HG03108 (cell line): ENCODE measurements around the gene NRBF2.
"Not testable (repeated sequence)": the region's sequence is repeated elsewhere in the genome, so short reads cannot be mapped to it uniquely, and the experiment has no call there.

Experiments used
- ATAC-seq: cut with Tn5 transposase; IDR thresholded peaks from one replicate; pipeline ENCODE4 v1.9.1; 2021; ENCODE audit warnings: moderate library complexity; ENCODE audit not compliant: unreplicated experiment

The NRBF2 gene

GRCh38 chr10:63116452-63117072 is 16.6 kb upstream of the NRBF2 start:
- ATAC-seq = no peak

DNA sequence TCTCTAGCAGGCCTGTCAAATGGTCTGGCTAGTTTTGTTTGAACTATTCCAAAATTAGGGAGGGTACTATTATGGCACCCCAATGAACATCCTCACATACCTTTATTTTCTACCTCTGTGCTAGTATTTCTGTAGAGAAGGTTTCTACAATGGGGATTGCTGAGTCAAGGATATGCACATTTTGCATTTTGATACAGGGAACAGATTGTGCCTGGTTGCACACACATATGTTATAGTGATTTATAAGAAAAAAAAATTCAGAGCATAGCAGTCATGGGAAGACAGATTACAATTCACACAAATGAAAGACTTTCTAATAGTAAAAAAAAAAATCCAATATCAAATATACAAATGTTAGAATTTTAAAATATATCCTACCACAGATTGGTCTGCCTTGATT is 14.1 kb upstream of the NRBF2 start:
- no peak for ATAC-seq

- ATAC-seq = no peak
Observed at GRCh38 chr10:63120554-63120953, 12.6 kb upstream of the NRBF2 start.

- no peak for ATAC-seq
Observed at GRCh38 chr10:63123727-63124362, 9.3 kb upstream of the NRBF2 start.

- no peak for ATAC-seq
Observed at GRCh38 chr10:63125459-63125858, 7.7 kb upstream of the NRBF2 start.

GRCh38 chr10:63128443-63128842 is 4.7 kb upstream of the NRBF2 start:
- ATAC-seq = no peak

DNA sequence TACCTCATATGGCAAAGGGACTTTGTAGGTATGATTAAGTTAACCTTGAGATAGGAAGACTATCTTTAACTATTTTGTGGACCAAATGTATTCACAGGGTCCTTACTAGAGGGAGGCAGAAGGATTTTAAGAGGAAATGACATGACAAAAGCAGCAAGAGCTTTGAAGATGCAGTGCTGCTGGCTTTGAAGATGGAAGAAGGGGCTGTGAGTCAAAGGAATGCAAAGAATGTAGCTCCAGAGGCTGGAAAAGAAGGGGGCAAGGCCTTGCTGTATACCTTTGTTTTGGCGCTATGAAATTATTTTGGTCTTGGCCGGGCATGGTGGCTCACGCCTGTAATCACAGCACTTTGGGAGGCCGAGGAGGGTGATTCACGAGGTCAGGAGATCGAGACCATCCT is 3.2 kb upstream of the NRBF2 start:
- no peak for ATAC-seq

DNA sequence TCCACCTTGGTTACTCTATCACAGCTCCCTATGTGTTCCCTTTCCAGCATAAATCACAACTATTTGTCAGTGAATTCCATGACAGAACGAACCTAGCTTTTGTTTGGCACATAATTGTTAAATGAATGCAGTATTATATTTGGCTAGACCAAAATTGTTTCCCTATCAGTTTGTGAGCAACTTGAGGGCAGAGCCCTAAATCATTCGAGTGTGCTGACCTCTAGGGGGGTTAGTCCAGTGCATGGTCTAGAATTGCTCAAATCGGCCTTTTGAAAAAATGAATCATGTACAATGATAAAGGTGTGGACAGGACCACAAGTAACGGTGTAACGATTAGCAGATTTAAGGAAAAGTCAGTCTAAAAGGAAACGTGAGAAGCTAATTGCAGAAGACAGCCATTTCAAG is 475 bp upstream of the NRBF2 start:
- ATAC-seq = no peak

DNA sequence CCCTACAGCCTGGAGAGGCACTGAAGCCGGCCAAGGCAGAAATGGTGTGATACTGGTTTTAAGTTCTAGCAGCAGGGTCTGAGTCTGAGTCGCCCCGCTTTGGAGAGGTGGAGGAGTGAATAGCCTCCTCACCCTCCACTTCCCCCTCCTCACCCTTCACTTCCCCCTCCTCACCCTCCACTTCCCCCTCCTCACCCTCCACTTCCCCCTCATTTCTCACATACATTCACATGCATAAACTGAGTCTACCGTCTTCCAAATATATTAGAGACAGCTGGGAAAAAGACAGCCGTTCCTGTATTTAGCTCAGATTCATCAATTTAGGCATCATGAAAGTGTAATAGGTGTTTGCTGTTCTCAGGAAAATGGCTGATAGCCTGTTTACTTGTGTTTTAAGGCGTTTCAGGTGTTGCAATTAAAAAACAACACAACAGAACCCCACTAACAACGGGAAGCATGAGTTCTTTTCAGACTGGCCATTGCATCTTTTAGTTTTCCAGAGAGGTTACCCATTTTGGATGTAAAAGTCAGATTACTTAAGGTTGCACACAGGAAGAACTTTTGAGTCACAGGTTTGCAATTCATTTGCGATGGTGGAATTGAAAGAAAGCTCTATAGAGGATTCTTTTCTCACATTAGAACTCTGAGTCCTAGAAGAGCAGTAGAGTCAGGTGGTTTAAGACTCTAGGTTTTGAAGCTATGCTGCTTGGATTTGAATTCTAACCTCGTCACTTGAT is 861 bp downstream of the NRBF2 start:
- no peak for ATAC-seq

DNA sequence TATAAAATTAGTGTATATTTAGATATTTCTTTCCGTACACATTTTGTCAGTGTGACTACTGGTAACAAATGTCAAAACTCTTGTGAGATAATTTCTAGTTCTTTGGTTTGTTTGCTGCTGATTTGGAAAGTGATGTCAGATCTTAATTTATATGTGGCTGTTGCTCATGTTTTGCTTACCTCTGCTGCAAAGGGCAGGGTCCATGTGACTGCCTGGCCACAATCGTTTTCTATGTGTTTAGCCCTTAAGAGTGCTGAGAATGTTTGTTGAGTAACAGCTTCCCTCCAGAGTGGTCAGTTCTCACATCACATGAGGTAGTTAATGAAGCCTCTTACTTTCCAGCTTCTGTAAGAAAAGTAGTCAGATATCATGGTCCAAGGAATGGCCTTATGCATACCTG is 4.2 kb downstream of the NRBF2 start:
- ATAC-seq = no peak

DNA sequence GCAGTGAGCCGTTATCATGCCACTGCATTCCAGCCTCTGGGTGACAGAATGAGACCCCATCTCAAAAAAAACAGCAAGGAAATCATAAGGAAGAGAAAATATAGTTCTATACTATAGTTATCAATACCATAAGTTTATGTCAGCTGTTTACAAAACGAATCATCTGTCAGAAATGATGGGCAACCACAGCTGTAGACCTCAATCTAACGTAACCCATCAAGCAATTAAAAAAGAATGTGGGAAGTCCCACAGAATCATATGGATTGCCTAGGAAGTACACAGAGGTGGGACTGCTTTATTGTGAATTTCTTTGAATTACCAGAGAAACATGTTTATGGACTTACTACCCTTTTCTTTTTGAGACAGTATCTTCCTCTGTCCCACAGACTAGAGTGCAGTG is 6.9 kb downstream of the NRBF2 start:
- no peak for ATAC-seq

DNA sequence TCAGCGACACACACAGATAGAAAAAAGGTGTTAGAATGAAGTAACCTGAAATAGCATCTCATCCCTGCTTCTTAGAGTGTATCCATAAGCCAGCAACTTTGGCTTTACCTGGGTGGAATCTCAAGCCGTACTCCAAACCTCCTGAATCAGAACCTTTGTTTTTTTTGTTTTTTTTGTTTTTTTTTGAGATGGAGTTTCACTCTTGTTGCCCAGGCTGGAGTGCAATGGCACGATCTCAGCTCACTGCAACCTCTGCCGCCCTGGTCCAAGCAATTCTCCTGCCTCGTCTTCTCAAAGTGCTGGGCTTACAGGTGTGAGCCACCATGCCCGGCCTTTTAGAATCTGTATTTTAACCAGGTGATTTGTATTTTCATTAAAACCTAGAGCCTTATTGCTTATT is 9.0 kb downstream of the NRBF2 start:
- no peak for ATAC-seq

DNA sequence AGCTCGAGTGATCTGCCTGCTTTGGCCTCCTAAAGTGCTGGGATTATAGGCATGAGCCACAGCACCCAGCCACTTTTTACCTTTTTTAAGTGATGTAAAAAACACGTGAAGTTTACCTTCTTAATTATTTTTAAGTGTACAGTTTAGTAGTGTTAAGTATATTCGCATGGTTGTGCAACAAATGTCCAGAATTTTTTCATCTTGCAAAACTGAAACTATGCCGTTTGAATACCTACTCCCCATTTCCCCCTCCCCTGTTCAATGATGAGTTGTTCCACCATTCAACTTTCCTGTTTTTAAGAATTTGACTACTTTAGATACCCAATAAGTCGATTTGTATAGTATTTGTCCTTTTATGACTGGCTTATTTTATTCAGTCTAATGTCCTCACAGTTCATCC is 10.9 kb downstream of the NRBF2 start:
- no peak for ATAC-seq

DNA sequence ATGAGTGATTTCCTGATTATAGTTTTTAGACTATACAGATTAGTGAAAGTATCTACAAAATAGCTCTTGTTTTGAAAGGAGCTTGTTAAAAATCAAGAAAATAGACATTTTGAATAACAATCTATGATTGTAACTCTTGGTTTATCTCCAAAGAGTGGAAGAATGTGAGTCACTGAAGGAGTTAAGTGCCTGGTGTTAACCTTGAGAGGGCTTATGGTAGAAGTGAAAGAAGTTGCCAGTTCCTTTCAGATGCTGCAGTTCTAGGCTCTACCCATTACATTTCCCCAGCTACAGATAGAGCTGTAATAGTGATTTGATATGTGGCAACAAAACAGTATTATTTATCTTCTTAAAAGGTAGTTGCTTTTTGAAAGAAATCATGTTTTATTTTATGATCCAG is 12.7 kb downstream of the NRBF2 start:
- no peak for ATAC-seq

DNA sequence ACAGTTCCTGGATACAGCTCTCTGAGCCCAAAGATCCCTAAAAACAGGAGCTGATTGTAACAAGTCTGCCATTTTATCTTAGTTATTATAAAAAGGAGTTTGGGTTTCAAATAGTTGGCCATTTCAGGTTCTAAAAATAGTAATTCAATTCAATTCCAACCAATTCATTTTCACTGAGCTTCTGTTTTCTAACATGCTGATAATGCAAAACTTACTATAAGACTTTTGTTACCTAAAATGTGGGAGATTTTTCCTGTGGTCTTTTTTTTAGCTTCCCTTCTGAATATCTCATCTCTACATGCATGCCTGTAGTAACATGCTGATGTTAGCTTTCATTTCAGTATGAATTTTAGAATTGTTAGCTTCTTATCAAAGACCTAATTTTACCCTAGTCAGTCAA is 13.4 kb downstream of the NRBF2 start:
- no peak for ATAC-seq

- ATAC-seq = no peak
Observed at GRCh38 chr10:63150745-63151144, 17.6 kb downstream of the NRBF2 start.

- ATAC-seq = not testable (repeated sequence)
Observed at GRCh38 chr10:63153868-63154545, 20.9 kb downstream of the NRBF2 start.

- no peak for ATAC-seq
Observed at GRCh38 chr10:63154546-63155387, 21.6 kb downstream of the NRBF2 start.

GRCh38 chr10:63155388-63156020 is 22.4 kb downstream of the NRBF2 start:
- ATAC-seq = no peak

- ATAC-seq = no peak
Observed at GRCh38 chr10:63156236-63156635, 23.1 kb downstream of the NRBF2 start.
